GM21619 (cell line): ENCODE measurements around the gene TM9SF1.
"Not testable (repeated sequence)": the region's sequence is repeated elsewhere in the genome, so short reads cannot be mapped to it uniquely, and the experiment has no call there.

ENCODE experiments used
- ATAC-seq: cut with Tn5 transposase; IDR thresholded peaks from one replicate; pipeline ENCODE4 v1.9.1; 2021; ENCODE audit not compliant: unreplicated experiment

TM9SF1 gene

DNA sequence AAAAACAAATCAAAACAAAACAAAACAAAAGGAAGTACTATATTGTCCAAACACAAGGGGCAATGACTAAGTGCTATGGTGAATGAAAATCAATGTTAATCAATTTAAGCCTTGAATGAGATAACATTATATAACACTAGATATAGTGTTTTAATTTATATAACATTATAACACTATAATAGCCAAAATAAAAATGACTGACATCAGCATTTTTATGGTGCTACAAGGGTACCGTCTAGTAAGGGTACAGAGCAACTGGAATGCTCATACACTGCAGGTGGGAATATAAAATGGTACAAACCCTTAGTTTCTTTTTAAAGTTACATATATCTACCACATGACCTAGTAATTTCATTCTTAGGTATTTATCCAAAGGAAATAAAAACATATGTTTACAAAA is 31.2 kb upstream of the TM9SF1 start:
- ATAC-seq, result no peak

- ATAC-seq, result no peak
Observed at GRCh38 chr14:24224618-24225071, 29.4 kb upstream of the TM9SF1 start.

DNA sequence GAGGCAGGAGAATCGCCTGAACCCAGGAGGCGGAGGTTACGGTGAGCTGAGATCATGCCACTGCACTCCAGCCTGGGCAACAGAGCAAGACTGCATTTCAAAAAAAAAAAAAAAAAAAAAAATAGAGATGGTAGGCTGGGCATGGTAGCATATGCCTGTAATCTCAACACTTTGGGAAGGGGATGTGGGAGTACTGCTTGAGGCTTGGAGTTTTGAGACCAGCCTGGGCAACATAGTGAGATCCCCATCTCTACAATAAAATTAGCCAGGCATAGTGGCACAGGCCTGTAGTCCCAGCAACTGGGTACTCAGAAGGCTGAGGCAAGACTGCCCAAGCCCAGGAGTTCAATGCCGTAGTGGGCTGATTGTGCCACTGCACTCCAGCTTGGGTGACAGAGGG is 27.7 kb upstream of the TM9SF1 start:
- not testable (repeated sequence) for ATAC-seq

DNA sequence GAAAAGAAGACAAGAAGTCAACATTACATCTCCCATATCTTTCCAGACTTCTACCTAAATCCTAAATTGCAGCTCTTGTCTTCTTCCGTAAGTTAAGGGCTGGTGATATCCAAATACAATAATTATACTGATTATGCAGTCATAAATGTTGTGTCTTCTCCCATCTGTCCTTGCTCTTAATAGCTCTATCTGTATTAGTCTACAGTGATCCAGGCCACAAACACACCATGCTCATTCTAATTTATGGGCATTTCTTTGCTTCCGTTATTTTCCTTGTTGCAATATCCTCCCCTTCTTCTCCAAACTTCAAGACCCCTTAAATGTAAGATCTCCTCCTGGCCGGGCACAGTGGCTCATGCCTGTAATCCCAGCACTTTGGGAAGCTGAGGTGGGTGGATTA is 24.3 kb upstream of the TM9SF1 start:
- no peak for ATAC-seq

DNA sequence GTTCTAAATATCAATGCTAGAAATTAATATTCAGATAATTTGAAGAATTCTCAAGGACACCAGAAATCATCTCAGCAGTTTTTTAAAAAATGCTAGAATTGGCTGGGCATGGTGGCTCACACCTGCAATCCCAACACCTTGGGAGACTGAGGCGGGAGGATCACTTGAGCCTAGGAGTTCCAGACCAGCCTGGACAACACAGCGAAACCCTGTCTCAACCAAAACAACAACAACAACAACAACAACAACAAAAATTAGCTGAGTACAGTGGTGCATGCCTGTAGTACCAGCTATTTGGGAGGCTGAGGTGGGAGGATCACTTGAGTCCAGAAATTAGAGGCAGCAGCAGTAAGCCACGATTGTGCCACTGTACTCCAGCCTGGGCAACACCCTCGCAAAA is 23.8 kb upstream of the TM9SF1 start:
- no peak for ATAC-seq

DNA sequence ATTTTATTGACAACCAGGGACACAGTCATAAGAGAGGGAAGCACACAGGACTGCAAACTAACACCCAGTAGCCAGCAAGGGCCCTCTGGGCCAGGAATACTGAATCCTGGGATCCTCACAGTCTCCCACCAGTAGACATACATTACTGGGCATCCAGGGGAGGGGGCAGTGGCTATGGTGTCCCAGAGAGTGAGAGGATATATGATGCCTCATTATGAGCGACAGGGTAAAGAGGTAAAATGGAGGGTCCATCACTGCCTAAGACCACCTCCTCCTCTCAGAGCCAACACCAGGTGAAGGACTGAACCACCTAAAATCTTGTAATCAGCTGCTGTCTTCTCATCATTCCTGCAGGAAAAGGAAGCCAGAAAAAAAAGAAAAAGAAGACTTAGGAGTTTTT is 21.6 kb upstream of the TM9SF1 start:
- not testable (repeated sequence) for ATAC-seq

DNA sequence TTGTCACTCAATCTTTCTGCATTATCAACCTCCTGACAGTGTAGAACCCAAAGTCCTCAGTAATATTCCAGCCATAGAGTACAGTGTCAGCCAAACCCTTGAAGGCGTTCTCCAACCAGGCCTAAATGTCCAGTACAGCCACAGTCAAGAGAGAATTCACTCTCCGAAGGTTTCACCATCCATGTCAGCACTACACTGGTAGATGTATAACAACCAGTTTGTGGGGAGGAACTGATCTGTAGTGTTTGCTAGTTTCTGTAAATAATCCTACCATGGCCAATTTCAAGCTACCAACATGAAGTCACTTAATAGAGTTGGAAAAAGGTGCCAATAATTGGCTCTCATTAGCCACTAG is 21.1 kb upstream of the TM9SF1 start:
- ATAC-seq, result no peak

DNA sequence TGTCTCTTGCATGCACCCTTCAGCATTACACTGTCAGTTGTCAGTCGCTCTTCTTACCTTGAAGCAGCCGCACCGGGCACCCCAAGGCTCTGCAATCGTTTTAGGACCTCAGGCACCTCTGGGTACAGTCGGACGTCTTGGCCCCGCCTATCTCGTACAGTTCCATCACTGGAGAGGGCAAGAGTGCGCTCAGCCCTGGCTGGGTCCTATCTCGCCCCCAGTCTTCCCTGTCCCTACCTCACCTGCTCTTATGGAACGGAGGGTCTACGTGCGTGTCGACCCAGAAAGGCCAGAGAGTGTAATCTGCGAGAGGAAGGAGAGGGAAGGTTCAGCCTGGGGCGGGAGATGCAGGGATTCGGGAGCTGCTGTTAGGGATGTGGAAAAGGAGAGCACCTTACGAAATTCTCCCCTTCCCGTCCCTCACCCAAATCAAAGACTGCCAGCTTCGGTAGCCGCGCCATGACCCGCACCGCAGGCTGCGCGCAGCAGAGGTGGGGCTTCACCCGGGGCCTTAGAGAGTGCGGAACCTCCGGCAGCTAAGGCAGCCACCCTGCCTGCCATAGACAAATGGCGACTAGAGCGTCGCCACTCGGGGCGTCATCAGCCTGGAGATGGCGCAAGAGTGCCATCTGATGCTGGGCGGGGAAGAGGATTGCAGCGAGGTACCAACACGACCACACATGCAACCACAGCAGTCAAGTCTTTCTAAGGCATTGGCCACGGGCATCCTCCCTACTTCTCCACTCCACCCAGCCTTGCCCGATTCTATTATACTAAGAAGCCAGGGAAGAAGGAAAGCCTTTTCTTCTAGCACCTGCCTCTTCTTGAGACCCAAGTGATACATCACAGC is 20.5 kb upstream of the TM9SF1 start, which contains the start of gene MDP1:
MDP1 (minus strand) TSS at position 572 of the 850 bp plus-strand sequence; CDS start at position 461, 111 bp downstream.
- ATAC-seq, result peak; percentile 60

- ATAC-seq, result no peak
Observed at GRCh38 chr14:24213866-24214662, 18.8 kb upstream of the TM9SF1 start.

- peak; percentile 77 for ATAC-seq
Observed at GRCh38 chr14:24212924-24213865, 18.0 kb upstream of the TM9SF1 start, which contains the start of gene CHMP4A. Gene CHMP4A (minus strand): TSS chr14:24213488. CDS start chr14:24213439, 49 bp downstream.

GRCh38 chr14:24211311-24211710 is 16.1 kb upstream of the TM9SF1 start:
- ATAC-seq, result no peak

DNA sequence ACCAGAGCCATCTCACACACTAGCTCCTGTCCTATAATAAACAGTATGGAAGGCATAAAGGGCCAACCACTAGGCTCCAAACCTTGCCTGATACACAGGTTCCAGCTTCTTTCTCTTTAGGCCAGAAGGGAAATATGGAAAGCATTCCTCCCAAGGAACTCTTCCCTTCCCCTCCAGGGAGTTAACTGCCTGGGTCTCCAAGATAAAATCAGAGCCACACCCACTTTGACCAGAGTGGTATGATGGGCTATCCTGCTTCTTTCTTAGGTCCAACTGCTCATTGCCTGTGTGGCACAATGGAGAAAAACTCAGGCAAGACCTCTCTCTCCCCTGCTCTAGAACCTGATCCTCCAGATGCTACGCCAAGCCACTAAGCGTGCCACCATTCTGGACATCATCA is 12.4 kb upstream of the TM9SF1 start:
- ATAC-seq, result no peak

DNA sequence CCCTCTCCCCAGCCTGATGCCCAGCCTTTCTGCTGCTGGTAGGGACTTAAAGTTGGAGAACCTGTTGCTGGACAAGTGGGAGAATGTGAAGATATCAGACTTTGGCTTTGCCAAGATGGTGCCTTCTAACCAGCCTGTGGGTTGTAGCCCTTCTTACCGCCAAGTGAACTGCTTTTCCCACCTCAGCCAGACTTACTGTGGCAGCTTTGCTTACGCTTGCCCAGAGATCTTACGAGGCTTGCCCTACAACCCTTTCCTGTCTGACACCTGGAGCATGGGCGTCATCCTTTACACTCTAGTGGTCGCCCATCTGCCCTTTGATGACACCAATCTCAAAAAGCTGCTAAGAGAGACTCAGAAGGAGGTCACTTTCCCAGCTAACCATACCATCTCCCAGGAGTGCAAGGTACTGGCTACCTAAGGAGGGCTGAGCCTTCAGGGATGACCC is 11.9 kb upstream of the TM9SF1 start:
- ATAC-seq, result no peak

- no peak for ATAC-seq
Observed at GRCh38 chr14:24206260-24207103, 11.2 kb upstream of the TM9SF1 start.

DNA sequence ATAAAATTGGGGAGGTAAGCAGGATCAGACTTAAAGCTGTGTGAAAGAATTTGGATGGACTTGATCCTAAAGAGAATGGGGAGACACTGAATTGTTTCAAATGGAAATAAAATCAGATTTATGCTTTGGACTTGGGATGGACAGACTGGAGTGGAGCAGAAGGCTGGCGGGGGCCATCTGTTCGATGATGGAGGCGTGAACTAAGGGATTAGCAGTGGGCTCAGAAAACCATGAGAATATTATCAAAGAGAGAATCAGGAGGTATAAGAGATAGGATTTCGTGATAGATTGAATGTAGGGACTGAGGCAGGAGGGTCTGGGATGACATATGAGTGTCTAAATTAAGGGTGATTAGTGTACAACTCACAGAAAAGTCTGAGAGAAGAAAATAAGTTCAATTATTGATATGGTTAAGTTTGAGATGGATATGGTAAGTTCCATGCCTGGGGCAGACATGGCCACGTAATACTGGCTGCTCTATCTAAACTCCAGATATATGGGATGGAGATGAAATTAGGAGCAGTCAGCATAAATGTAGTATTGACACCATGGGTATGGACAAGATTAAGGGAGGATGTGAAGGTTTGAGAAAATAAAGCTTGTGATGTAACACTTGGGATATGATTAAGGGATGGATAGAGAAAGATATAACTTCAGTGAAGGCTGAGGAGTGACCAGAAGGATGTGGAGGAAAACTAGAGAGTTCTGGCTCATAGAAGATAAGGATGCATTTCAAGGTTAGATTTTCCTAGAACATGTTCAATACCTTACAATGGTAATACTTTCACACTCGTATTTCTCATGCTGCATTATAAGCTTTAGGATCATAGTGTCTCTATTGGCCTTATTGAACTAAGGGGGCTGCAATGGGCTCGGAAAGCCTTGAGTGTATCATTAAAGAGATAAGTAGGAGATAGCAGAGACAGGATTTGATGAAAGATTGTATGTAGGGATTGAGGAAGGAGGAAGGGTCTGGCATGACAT is 9.2 kb upstream of the TM9SF1 start:
- ATAC-seq, result no peak

- ATAC-seq, result not testable (repeated sequence)
Observed at GRCh38 chr14:24203249-24203886, 8.1 kb upstream of the TM9SF1 start.

DNA sequence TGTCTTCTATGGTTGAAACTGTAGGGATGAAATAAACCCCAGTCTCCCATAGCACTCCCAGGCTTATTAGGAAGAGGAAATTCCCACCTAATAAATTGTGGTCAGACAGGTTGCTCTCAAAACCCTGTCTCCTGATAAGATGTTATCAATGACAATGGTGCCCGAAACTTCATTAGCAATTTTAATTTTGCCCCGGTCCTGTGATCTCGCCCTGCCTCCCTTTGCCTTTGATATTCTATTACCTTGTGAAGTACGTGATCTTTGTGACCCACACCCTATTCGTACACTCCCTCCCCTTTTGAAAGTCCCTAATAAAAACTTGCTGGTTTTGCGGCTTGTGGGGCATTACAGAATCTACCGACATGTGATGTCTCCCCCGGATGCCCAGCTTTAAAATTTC is 7.3 kb upstream of the TM9SF1 start:
- ATAC-seq, result not testable (repeated sequence)
